Stomach (tissue), 4 donors: ENCODE results near the gene GFER.

Experiments
- CTCF ChIP-seq, 7 experiments: fragments of 450-650 bp in 4 of 7; fragments of 200-600 bp in 3 of 7; sonication (generic) in 3 of 7; IDR thresholded peaks; one replicate each; pipeline ENCODE4 v1.5.1; 2016 to 2019; ENCODE audit warnings: antibody characterized with exemption in 7 of 7, control low read depth in 2 of 7, mild to moderate bottlenecking in 1 of 7
- EP300 ChIP-seq: sonication (generic); formaldehyde crosslinking; IDR thresholded peaks from one replicate; pipeline ENCODE4 v1.6.1; 2017; ENCODE audit warnings: antibody characterized with exemption
- POLR2A ChIP-seq, 4 donors: fragments of 450-650 bp; IDR thresholded peaks; one replicate each; pipeline ENCODE4 v1.6.1; 2016; ENCODE audit warnings: antibody characterized with exemption in 4 of 4, control low read depth in 2 of 4, mild to moderate bottlenecking in 1 of 4, moderate library complexity in 1 of 4

GRCh38 chr16:2025878-2026460, 42.0 kb downstream of the GFER start:
- TF ChIP-seq CTCF (IDR thresholded peaks at IDR 0.05) (no peak), POLR2A (IDR thresholded peaks at IDR 0.05) (no peak), EP300 (no peak)
